ENCODE results near the gene ANO10.

DNA sequence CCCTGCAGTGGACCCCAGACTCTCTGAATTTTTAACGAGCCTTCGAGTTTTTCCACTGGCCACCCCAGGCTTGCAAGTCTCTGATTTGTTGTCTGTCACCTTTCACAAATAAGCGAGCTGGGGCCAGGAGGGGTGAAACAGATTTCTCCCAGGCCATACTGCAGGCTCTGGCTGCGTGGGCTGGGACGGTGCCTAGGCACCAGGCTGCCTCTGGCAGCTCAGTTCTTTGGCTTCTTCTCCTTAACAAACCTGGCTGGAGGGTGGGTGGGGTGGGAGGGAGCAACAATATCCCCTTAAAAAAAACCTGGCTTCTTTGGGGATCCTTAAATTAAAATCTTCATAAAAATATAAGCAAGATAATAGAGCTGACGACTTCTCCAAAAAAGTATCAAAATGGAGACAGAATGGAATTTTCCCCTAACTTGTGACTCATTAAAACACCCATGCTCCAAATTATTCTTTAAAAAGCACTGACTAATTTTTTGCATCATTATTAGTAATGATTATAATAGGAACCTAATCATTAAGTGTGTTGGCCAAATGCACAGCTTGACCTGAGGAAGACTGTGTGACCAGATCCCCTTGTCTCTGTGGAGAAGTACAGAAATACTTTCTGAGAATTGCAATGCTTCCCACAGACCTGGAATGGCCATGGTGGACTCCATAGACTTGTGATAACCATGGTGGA, 251.4 kb downstream of the ANO10 start:
- TF ChIP-seq, protein P1, sequence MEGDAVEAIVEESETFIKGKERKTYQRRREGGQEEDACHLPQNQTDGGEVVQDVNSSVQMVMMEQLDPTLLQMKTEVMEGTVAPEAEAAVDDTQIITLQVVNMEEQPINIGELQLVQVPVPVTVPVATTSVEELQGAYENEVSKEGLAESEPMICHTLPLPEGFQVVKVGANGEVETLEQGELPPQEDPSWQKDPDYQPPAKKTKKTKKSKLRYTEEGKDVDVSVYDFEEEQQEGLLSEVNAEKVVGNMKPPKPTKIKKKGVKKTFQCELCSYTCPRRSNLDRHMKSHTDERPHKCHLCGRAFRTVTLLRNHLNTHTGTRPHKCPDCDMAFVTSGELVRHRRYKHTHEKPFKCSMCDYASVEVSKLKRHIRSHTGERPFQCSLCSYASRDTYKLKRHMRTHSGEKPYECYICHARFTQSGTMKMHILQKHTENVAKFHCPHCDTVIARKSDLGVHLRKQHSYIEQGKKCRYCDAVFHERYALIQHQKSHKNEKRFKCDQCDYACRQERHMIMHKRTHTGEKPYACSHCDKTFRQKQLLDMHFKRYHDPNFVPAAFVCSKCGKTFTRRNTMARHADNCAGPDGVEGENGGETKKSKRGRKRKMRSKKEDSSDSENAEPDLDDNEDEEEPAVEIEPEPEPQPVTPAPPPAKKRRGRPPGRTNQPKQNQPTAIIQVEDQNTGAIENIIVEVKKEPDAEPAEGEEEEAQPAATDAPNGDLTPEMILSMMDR (conservative IDR thresholded peaks at IDR 0.05; ENCODE audit: low read depth, low read length), result no peak
- TF ChIP-seq EZH2 (IDR thresholded peaks at IDR 0.05; ENCODE audit: borderline replicate concordance, low read depth, low read length, poor library complexity, severe bottlenecking), result no peak
